NCI-H1105 (cell line): Measurements from ENCODE around the gene EME1.
"Not testable (repeated sequence)": the region's sequence is repeated elsewhere in the genome, so short reads cannot be mapped to it uniquely, and the experiment has no call there.

Experiments
- DNase-seq: peaks from one replicate; lab custom pipeline; 2025; lab: John Stamatoyannopoulos, UW

The EME1 gene, protein sequence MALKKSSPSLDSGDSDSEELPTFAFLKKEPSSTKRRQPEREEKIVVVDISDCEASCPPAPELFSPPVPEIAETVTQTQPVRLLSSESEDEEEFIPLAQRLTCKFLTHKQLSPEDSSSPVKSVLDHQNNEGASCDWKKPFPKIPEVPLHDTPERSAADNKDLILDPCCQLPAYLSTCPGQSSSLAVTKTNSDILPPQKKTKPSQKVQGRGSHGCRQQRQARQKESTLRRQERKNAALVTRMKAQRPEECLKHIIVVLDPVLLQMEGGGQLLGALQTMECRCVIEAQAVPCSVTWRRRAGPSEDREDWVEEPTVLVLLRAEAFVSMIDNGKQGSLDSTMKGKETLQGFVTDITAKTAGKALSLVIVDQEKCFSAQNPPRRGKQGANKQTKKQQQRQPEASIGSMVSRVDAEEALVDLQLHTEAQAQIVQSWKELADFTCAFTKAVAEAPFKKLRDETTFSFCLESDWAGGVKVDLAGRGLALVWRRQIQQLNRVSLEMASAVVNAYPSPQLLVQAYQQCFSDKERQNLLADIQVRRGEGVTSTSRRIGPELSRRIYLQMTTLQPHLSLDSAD

DNA sequence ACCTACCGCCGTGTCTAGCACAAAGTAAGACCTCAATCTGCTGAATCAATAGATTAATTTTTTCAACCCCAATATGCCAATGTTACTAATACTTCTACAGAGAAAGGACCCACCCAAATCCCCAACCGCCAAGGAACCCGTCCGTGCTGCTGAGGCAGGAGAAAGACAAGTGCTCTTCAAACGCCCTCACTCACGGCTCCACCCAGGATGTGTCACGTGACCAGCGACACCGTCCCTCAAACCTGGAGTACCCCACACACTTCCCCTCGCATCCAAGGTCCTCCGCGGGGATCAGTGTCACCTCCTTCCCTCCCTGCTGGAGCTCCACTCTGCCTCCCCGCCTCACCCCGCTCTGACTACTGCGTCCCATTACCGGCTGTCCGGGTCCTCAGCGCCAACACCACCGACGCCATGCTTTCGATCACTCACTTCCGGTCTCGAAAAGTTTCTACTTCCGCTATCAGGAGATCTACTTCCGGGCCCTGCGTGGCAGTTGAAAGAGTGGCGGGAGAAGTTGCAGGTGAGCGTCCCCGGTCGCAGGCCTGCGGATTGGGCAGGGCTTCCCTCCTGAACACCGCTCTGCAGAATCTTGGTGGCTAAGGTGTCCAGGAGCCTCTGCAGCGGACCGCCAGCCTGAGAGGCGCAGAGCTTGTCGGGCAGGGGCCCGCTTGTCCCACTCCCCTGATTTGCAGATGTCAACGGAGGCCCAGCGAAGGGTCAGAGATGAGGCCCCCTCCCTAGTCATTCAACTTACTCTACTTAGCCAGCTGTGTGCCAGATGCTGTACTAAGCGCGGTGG lies at the start of gene EME1, which contains the start of gene MRPL27:
TSS of gene EME1 (plus strand) at position 472 of the 799 bp plus-strand sequence. CDS start 1,980 bp downstream, outside the sequence.
TSS of gene MRPL27 (minus strand) at position 427 of the 799 bp plus-strand sequence. CDS start at position 413, 14 bp downstream.
- peak; percentile 82 for DNase-seq

DNA sequence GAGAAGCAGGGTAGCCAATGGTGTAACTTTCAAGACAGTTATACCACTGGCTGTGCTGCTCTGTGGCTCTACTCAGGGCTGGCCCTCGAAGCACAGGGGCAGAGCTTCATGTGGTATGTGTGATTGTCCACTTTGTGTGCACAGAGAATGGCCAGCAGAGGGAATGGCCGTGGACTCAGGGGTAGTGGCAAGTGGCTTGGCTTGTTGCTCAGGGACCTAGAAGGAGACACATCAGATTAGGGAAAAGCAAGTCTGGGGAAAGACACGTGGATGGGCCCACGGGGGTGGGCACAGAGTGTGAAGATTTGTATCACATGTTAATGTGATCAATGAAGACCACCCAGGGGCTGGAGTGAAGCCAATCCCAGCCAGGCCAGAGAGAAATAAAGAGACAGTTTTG lies 47.1 kb upstream of the EME1 start:
- no peak for DNase-seq

DNA sequence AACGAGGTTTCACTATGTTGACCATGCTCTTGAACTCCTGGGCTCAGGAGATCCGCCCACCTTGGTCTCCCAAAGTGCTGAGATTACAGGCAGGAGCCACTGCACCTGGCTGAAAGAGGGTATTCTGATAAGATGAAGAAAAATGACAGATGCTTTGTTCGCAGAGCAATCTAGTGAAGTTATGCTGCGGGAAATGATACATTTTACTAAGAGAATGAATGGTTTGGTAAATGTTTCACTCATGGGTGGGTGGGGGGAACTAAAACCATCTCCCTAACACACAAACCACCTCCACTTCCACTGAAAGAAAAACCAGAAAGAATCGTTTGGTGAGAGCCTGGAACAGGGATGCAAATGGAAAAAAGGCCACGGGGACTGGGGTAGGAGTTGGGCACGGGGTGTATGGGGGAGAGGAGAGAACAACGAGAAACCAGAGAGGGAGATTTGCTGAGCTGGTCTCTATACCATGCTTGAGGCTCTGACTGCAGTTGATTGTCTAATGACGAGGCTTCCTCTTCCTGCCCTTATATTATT lies 46.1 kb upstream of the EME1 start:
- DNase-seq, result no peak

DNA sequence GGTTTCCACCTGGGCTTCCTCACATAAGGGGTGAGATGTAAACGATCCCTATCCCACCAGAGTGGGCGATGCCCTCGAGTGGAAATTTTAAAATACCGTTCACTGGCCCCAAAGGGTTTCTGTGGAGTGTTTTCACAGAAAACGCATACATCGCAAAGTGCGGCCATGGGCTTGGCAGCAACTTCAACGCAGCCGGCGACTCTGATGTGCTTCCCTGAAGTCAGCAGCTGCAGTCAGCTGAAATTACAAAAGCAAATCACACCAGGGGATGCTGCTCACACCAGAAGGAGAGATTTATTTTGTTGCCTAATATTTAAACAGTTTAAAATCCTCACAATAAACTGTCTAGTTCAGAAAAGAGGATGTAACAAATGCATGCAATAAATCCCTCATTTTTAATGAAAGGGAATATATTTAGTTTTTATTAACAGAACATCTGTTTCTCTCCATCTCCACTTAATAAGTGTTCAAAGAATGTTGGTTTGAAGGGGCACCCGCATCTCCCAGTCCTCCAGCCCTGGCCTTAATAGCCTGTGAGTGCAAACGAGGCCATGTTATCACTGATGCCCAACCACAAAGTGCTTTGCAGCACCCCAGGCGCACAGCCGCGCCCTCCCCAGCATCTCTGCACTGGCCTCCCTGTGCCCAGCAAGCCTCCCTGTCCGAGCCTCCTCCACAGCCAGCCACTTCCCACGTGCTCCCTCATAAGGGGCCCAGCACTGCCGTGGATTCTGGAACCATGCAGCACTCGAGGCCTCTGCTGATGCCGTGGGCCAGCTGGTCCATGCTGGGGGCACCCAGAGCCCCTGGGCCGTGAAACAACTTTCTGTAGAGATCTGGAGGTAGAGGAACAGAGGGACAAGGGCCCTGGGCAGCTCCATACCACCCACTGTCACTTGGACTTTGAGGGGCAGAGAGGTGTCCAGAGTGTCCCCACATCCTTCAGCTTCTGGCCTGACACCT lies 44.4 kb upstream of the EME1 start:
- no peak for DNase-seq

DNA sequence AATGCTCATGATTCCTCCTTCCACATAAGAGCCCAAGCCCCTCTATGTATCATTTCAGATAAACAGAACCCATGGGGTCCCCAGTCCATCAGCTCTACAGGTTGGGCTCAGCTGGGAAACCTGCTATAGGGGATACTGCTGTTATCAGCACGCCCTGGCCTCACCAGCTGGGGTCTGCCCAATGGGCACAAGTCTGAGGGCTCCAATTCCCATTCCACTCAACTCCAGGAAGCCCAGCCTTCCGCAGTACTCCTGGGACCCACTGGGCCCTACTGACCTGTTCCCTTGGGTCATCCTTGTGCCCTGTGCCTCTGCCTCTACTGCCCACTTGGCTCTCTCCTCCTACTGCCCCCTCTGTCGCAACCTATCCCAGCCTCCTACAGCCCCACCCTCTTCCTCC lies 43.3 kb upstream of the EME1 start:
- DNase-seq, result no peak

DNA sequence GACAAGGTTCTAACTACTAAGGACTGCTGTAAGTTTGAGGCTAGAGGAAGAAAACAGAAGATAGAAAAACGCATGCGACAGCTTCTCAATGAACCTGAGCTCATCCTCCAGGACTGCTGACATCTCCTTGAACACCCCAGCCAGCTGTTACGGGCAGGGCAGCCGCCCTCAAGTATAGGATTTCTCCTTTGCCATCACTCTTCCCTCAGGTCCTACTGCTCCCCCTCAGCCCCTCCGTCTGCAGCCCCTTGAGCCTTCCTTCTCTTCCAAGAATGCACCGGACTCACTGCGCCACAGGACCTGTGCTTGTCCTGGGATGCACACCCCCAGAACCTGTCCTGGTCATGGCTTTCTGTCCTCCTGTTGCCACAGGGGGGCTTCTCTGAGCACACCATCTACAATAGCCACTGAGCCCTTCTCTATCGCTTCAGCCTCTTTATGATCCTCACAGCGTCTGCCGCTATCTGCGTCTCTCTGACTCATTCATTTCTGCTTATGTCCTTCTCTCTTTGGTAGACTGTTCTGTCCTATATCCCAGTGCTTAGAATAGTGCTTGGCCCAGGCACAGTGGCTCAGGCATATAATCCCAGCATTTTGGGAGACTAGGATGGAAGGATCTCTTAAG lies 42.8 kb upstream of the EME1 start:
- no peak for DNase-seq

DNA sequence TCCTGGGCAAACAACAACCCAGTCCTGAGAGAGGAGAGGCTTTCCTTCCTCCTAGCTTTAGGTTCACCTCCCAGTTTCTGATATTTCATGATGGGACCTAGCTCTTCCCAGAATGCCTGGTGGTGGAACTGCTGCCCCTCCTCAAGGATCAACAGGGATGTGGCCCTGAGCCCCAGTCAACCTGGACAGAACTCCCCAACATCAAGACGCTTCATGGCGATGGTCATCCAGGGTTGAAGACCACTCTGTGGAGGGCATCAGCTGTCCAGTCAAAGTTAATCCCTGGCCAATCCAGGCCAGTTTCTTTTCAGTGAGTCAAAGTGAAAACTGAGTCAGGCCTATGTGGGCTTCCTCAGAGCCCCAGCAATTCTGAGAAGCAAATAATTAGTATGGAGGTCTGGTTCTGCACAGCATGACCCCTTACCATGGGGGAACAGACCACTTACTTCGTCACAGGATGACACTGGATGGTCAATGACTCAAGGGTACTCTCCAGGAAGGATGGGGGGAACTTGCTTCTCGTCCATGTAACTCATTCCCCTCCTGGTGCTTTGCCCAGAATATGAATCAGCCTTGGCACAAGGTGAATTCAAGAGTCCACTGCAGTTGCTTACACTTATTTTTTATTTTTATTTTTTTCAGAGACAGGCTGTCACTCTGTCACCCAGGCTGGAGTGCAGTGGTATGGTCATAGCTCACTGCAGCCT lies 41.8 kb upstream of the EME1 start:
- DNase-seq, result no peak

DNA sequence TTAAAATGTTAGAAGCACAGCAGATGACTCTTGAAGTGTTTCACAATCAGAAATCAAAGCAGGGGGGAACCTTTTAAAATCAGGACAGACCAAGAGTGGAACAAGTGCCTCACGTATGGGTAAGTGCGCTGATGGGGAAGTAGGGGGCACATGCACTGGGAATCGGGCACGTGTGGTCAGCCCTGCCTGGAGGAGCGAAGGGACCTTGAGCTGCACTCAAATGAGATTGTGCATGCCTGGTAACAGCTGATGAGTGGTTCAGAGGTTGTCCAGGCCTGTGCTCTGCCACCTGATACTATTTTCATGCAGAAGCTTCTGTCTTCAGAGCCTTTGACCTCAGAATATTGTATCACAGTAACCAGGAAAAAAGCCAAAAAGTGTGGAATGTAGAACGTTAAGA lies 40.8 kb upstream of the EME1 start:
- DNase-seq, result no peak

DNA sequence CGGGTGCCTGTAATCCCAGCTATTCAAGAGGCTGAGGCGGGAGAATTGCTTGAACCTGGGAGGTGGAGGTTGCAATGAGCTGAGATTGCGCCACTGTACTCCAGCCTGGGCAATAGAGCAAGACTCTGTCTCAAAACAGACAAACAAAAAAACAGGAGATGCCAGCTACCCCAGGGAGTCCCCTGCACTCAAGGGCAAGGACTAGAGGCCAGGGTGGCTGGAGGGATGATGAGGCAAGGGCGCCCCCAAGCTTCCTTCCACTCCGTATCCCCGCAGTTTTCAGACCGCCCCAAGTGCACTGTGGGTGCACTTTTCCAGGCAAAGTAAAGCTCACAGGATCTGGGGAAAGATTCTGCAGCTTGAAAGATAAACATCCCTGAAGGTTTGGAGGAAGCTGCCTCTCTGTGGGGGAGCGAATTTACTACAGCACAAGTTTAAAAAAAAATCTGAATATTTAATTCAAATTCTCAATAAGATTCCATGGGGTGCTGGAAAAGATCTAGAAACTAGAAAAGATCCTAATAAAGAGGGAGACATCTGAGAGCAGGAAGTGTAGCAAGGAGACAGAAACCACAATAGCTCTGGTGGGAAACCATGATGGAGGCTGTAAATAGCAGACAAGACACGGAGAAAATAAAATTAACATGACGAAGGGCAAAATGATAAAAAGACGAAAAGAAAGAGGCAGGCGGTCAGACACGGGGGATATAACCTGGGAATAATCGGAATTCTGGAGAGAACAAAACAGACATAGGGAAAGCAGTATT lies 39.6 kb upstream of the EME1 start:
- DNase-seq, result not testable (repeated sequence)

DNA sequence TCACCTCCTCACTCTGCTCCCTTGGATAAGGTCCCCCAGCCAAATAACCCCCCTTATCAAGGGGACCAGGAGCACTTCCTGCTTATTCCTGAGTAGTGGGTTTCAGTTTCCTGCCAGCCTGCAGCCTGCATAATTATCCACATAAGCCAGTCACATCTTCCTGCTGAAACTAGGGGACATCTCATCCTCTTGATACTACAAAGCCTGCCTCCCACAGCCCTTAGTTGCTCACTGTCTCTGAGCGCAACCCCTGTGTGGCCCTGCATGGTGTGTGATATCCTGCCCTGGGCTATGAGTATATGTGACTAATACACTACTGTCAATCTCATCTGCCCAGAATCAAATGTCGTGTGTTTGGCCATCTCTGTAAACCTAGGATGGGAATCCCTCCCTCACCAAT lies 35.1 kb upstream of the EME1 start:
- no peak for DNase-seq

DNA sequence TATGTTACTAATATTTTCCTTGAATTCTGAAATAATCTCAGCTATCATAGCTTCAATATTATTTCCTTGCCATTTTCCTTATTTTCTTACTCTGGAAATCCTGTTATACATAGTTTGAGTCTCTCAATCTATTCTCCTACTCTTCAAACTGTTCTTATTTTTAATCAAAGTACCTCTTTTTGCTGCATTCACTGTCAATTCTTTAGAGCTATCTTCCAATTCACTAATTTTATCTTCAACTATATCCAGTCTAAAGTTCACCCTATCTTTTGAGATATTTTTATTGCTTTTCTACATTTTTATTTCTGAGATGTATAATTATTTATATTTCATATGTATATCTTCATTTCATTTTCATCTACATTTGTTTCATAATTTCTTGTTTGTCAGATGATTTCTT lies 34.4 kb upstream of the EME1 start:
- no peak for DNase-seq

DNA sequence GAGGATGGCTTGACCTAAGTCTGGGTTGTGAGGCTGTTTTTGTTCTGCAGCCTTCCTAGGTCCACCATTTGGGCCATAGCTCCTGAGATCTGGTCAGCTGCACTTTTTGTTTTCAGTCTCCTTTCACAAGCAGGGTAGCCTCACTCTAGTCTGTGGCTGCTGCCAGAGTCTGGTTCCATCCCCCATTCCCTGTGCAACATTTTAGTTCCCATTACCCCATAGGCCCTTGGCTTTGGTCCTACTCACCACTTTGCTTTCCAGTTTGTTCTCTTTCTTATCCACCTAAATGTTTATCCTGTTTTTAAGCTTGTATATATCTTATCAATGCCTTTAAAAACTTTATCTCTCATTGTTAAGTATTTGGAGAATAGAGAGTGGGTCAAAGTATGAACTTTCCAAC lies 33.6 kb upstream of the EME1 start:
- DNase-seq, result no peak

DNA sequence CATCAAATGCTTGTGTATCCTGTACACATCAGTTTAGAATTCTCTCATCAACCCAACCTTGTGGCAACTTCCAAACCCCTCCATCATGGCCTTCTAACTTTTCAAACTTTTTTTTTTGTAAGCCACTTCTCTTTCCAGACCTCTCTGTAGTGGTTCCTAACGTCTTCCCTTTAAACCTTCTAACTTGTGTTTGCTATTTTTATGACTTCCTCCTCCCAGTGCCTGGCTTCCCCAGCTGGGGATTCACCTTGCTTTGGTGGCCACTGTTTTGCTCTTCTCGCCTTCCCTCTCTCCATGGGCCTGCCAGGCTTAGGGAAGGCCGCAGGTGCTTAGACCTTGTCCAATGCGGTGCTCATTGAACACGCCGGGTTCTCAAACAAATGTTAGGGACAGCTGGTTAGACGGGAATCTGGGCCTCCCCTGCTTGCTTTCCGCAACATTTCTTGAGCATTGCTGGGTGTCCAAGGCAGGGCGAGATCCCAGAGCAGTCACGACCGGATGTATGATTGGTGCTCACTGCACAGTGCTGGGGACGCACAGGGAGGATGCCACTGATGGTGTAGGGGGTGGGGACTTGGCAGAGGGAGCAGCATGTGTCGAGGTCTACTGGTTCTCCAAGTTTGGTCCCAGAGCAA lies 28.2 kb upstream of the EME1 start:
- DNase-seq, result no peak

DNA sequence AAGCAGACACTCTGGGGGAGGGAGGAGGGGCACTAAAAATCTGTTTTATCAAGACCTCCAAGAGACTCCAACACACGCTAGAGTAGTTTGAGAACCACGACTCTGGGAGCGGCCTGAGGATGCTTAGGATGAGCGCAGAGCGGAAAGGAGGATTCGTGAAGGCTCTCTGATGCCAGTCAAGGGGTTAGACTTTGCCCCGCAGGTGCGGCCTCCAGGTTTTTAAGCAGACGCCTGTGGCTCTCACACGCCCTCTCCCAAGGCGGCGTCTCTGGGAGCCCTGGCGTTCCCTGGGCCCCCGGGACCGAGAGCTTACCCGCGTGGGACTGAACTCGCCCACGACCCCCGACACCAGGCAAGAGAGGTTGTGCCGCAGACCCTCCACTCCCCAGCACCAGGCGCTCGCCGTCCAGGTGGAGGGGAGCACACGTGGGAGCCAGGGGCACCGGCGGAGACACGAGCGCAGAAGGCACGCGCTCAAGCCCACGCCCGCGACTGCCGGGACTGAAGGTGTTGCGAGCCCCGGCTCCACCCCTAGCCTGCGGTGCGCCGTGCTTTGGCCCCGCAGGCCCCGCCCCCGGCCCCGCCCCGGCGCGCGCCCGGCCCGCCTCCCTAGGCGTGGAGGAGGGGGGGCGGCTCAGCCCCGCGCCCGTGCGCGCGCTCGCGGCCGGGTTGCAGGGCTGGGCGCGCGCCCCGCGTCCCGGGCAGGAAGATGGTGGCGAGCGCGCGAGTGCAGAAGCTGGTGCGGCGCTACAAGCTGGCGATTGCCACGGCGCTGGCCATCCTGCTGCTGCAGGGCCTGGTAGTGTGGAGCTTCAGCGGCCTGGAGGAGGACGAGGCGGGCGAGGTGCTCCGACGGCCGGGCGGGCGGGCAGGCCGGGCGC lies 27.4 kb upstream of the EME1 start, which contains the start of gene XYLT2:
TSS of gene XYLT2 (plus strand) at position 695 of the 881 bp plus-strand sequence. CDS start at position 710, 15 bp downstream.
- DNase-seq, result peak; percentile 74

DNA sequence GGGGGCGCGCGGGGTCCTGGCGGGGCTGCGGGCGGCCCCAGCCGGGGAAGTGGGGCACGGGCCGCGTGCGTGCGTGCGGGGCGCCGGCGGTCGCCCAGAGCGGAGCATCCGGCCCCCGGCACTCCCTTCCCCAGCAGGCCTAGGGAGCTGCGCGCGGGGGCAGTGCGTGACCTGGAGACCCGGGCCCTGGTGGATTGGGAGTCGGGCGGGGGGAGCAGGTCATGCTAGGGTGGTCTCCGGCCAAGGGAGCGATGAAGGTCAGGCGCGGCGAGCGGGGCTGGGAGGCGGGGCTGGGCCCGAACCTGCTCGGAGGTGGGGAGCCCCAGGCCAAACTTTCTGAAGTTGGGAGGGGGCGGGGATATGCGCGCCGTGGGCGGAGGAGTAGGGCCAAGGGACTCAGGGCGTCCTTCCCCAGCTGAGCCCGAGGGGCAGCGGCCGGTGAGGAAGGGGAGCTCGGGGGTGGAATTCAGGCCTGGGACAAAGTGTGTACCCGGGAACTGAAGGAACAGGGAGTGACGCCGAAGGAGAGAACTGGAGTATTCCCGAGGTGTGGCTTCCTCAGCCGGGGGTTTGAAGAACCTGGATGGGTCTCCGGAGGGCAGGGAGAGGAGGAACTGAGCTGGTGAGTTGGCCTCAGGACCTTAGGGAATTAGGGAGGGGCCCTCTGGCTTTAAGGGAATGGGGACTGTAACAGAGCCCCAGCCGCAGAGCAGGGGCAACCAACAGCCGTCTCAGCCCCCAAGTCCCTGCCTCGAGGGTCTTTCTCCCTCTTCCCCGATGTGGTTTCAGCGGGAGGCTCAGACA lies 26.5 kb upstream of the EME1 start:
- DNase-seq, result no peak

DNA sequence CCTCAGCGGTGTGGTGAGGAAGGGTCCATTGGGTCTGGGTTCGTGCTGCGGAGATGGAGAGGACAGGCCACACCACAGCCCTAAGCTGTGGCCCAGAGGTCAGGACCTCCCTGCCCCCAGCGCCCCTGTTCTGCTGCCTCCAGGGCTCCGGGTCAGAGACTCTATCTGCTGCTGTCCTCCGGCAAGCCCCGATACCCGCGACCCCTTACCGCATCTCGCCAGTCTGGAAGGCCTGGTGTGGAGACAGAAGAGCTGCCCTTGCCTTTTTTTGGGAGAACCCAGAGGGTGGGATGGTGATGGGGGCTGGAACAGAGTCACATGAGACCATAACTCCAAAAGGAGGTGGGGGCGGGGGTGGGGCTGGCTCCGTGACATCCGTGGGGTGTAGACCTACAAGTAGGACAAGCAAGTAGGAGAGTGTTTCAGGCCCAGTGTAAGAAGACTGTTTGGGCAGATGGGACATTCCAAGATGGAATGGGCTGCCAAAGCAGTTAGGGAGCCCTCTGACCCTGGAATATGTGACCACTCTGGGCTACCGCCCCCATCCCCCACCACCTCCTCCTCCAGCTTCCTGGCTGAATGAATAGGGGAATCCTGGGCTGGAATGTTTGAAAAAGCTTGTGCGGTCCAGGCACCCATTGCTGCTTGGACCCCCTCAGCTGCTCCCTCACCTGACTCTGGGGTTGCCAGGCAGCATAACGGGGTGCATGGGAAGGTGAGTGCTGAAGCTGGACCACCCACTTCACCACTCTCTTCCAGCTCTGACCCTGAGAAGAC lies 25.7 kb upstream of the EME1 start:
- no peak for DNase-seq
